HS-5 (cell line): Measurements from ENCODE around the gene UBAP1.
"Not testable (repeated sequence)": the region's sequence is repeated elsewhere in the genome, so short reads cannot be mapped to it uniquely, and the experiment has no call there.

Experiments
- DNase-seq: peaks from one replicate; pipeline ENCODE4 v3.0.0-alpha.2; 2012; ENCODE audit warnings: low read depth

UBAP1 gene

DNA sequence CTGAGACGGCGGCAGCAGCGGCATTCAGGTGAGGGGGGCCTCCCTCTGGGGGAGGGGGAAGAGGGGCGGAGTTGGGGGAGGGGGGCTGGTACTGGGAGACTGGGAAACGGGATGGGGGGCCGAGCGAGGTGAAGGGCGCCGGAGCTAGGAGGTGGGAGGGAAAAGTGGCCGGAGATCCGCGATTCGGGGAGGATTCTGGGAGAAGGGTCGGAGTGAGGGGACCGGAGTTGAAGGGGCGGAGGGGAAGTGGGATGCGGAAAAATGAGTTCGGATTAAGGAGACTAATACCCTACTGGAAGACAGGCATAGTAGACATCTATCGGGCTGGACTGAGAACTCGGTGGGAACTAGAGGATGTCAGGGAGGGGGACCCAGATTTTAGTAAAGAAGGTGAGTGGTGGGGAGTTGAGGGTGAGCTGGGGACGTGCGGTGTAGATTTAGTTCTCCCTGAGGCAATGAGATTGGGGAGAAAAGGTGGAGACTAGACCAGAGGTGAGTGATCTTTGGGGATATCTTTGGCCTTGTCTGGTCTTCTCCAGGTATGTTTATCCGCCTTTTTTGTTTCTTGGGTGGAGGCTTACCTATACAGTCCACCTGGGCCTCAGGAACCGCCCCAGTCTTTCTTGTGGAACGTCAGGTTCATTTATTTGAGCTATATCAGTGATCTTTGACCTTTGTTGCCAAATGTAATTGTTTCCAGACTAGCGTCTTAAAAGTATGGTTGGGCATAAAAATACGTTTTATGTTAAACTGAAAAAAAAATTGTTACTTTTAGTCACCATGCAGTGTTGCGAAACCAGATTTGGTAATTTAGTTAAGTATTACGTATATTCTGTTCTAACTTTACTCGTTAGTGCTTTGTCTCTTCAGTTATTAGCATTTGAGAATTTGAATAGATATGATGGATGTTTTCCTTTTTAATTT is 632 bp downstream of the UBAP1 start:
- DNase-seq: peak; percentile 56

DNA sequence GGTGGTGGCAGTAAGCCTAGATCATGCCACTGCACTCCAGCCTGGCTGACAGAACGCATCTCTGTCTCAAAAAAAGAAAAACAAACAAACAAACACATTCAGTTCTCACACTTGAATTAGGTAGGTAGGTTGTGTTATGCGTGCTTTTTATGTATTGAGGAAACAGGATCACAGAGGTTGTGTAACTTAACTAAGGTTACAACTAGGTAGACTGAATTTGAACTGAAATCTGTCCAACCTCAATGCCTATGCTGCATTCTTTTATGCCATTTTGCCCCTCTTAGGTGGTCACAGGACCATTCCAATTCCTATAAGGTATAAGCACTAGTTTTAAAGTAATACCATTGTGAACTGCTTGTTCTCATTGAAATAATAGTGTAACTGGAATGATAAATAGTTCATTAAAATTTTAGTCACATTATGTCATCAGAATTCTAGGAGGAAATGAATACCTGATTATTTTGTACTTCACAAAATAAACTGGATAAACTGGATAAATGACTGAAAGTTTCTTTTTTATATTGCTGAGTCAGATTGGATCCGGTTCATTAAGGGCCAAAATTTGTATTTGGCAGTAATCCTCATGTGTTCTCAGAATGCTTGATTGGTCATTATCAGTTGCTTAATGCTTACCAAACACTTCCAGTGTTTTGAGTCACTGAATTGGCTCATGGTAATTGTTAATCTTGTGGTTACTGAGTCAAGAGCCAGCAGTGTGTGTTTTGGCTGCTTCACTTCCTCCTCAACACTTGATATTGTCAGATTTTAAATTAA is 7.1 kb downstream of the UBAP1 start:
- peak; percentile 91 for DNase-seq

DNA sequence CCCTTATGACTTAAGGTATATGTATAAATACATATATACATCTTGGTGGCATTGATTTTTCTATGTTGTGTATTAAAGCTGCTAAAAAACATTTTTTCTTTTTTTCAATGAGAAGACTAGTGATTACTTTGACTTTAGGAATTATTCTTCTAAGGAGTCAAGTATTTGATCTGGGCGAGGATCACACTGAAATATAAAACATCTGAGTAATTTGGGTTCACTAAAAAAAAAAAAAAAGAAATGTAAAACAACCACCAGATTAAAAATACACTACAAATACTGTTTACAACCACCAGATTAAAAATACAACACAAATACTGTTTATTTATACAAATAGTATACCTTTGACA is 9.0 kb downstream of the UBAP1 start:
- no peak for DNase-seq

DNA sequence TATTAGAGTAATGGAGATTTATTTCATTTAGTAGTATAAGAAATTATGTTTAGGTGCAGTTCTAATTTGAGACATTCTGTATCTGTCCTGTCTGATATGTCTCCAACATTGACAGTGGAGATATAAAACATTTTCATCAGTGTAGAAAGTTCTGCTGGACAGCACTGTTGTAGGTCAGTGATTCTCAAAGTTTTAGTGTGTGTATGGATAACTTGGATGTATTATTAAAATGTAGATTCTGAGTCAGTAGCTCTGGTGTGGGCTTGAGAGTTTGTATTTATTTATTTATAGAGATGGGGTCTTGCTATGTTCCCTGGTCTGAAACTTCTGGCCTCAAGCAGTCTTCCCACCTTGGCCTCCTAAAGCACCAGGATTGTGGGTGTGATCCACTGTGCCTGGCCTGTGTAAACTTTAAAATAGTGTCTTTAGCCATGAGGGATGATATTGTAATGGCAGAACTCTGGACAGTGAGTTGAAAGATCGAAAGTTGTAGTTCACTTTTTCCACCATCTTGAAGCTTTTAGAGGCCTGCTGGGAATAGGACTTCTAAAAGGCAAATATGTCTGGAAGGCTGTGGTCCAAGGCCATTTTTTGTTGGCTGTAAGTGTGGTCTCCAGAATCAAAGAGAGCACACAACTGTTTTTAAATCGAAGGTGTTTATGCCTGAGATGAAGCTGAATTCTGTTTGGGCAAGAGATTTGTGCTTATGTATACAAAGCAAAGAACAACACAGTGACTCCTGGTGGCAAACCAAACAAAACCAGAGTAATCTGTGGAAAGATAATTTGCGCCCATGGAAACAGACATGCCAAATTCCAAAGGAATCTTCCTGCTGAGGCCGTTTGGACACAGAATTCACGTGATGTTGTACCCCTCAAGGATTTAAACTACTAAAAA is 12.4 kb downstream of the UBAP1 start:
- DNase-seq: no peak

DNA sequence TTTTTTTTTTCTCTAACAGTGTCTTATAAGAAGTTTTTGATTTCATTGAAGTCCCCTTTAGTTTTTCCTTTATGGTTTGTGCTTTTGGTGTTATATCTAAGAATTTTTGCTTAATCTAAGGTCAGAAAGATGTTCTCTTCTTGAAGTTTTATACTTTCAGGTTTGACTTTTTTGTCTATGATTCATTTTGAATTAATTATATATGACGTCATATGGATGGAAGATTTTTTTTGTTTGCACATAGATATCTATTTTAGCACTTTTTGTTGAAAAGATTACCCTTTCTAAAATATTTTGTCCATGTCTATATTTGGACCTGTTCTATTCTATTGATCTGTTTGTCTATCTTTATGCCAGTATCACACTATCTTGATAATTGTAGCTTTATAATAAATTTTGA is 16.3 kb downstream of the UBAP1 start:
- no peak for DNase-seq

DNA sequence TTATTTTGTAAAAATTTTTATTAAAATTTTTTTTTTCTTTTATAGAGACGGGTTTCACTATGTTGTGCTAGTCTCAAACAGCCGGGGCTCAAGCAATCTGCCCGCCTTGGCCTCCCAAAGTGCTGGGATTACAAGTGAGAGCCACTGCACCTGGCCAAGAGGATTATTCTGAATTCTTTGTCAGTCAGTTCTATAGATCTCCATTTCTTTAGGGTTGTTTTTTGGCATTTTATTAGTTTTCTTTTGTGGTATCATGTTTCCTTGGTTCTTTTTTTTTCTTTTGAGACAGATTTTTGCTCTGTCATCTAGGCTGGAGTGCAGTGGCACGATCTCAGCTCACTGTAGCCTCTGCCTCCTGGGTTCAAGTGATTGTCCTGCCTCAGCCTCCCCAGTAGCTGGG is 18.4 kb downstream of the UBAP1 start:
- DNase-seq: not testable (repeated sequence)

DNA sequence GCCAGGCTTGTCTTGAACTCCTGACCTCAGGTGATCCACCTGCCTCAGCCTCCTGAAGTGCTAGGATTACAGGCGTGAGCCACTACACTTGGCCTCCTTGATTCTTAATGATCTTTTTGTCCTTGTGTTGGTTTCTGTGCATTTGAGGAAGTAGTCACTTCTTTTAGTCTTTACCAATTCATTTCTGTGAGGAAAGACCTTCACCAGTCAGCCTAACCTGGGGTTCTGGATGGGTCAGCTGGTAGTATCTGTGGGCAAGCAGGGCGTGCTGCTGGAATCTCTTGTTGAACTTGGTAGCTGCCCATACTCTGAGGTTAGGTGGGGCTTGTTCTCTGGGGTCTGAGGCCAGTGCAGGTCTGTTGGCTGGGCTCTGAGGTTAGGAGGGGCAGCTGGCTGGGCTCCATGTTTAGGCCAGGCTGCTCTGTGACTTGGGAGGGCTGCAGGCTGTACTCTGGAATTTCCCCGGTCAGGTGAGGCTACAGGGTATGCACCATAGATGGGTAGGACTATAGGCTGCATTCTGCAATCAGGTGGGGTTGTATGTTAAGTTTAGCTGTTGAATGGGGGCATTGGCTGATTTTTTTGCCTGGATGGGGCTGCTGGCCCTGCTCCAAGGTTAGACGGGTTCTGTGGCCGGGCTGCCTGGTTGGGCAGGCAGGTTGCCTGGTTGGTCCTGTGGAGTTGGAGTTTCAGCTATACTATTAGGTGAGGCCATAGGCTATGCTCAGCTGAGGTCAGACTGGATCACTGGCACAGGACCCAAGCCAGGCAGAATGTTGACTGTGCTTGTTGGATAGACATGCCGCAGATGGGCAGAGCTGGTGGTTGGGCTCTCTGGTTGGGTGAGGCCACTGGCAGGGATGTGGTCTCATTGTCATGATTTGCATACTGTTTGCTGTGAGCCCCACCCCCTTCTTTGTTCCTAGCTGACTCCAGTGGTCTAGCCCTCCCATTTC is 19.2 kb downstream of the UBAP1 start:
- no peak for DNase-seq

DNA sequence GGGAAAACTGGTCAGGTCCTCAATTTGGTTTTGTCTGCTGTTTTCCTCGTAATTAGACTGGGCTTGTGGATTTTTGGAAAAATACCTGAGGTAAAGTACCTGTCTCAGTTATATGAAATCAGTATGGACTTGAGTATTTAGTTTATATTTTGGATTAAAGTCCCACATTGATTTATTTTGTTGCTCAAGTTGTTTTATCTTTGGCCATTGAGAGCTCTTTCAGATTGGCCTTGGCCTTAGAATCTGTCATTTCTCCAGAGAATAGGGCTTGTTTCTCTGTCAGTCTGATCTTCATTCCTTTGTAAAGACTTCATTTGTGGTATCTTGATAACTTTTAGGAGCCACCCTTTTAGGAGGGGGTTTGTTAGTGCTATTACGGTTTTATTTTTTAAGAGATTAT is 21.2 kb downstream of the UBAP1 start:
- no peak for DNase-seq

DNA sequence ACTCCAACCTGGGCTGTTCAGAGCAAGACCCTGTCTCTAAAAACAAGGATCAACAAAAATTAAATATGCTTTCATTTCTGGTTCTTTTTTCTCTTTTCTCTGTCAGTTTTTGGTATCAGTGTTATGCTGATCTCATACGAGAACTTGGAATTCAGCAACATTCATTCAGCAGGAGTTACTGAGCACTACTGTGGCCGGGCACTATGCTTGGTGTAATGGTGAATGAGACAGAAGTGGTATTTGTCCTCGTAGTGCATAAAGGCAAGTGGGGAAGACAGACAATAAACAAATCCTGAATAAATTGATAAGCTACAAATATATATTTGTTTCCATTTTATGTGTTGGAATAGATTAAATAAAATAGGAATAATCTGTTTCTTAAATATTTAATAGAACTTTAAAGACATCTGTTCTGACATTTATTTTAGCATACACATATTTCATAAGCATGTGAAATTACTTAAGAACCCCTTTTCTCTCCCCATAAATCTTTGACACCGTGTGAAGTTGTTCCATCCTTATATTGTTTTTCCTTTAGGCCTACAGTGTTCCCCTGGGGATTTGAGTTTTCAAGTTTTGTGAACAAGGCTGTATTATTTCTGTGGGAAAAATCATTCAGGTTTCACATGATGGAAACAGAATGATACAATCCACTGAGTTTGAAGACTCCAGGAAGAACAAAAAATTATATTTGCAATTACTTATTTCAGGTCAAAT is 24.6 kb downstream of the UBAP1 start:
- DNase-seq: no peak

DNA sequence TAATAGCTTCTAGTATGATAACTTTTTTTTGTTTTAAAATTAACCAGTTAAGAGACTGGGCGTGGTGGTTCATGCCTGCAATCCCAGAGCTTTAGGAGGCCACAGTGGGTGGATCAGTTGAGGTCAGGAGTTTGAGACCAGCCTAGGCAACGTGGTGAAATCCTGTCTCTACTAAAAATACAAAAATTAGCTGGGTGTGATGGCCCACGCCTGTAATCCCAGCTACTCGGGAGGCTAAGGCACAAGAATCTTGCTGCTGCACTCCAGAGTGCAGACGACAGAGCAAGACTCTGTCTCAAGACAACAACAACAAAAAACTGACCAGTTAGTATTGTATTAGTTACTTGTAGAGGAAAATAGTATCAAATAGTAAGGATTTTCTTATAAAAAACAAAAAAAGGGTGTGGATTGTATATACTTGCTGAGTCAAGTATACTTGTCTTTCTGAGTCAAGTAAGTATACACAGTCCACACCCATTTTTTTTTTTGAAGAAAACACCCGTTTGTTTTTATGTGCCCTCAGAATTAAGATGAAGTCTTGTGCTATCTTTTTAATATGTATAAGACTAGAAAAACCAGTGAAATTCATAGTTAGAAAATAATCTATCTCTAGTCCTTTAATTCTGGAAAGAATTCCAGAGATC is 25.3 kb downstream of the UBAP1 start:
- DNase-seq: no peak

DNA sequence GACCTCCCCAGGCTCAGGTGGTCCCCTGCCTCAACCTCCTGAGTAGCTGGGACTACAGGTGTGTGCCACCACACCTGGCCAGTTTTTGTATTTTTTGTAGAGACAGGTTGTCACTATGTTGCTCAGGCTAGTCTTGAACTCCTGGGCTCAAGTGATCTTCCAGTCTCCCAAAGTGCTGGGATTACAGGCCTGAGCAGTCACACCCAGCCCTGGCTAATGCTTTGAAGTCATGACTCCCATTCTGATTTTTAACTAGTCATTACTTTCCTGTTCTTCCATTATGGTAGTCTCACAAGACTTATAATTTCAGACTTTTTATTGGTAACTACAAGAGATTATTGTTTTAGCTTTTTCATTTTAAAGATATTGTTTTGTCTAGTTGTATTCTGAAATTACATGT is 26.3 kb downstream of the UBAP1 start:
- no peak for DNase-seq

DNA sequence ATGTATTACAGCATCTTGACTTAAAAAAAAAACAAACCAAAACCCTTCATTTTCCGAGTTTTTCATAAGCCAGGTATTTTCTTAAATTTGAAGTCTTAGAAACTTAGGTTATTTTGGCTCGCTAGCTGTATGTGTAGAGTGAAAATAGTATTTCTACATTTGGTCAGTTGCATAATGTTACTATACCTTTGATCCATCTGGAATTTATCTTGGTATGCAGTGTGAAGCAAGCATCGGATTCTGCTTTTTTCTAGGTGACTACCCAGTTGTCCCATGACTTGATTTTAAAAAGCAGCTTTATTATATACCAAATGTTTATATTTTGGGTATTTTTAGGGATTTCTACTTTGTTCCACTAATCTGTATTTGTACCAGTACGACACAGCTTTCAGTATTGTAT is 27.7 kb downstream of the UBAP1 start:
- no peak for DNase-seq

DNA sequence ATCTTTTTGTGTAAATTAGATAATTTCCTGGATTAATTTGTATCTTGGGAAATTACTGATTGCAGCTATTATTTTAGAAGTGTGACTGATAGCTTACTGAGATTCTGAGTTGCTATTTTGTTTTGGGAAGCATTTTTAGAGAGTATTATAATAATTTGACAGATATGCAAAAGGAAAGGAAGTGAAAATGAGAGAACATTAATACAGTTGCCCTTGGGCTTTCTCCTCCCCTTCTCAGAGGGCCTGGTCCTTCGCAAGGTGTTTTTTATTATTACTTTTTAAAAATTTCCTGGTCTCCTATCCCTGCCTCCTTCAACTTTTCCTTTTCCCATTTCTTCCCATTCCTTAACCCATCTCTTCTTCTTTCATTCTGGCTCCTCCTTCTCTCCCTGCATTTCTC is 32.6 kb downstream of the UBAP1 start:
- no peak for DNase-seq

DNA sequence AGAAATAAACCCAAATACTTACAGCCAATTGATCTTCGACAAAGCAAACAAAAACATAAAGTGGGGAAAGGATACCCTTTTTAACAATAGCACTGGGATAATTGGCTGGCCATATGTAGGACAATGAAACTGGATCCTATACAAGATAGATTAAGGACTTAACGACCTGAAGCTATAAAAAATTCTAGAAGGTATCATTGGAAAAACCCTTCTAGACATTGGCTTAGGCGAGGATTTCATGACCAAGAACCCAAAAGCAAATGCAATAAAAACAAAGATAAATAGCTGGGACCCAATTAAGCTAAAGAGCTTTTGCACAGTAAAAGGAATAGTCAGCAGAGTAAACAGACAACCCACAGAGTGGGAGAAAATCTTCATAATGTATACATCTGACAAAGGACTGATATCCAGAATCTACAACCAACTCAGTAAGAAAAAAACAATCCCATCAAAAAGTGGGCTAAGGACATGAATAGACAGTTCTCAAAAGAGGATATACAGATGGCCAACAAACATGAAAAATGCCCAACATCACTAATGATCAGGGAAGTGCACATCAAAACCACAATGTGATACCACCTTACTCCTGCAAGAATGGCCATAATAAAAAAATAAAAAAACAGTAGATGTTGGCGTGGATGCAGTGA is 35.6 kb downstream of the UBAP1 start:
- not testable (repeated sequence) for DNase-seq

DNA sequence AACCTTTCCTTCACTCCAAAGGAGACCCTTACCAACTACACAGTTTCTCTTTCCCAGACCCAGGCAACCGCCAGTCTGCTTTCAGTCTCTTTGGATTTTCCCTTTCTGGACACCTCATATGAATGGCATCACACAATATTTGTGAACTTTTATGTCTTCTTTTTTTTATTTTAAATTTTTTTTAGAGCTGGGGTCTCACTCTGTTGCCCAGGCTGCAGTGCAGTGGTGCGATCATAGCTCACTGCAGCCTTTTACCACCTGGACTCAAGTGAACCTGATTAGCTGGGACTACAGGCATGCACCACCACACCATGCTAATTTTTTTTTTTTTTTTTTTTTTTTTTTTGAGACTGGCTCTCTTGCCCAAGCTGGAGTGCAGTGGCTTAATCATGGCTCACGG is 37.5 kb downstream of the UBAP1 start:
- no peak for DNase-seq

DNA sequence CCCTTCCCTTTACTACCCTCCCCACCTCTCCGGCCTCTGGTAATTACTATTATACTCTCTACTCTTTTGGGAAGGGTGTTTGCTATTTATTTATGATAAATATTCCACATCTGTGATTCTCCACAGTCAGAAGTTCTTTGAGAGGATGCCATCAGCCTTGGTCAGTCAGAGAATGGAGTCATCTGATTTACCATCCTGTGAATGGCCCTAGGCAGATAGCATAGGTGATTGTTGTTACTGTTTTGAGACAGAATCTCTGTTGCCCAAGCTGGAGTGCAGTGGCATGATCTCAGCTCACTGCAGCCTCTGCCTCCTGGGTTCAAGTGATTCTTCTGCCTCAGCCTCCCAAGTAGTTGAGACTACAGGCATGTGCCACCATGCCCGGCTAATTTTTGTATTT is 38.2 kb downstream of the UBAP1 start:
- not testable (repeated sequence) for DNase-seq

DNA sequence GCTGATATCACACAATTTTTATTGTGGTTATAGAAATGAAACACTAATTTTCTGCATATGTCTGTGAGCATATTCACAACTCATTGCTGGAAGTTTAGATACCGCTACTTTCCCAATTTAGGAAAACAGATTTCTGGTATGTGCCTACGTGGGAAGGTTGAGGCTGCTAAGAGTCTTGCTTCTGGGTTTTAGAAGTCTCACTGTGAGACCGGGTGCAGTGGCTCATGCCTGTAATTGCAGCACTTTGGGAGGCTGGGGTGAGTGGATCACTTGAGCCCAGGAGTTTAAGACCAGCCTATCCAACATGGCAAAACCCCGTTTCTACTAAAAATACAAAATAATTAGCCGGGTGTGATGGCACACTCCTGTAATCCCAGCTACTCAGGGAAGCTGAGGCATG is 39.6 kb downstream of the UBAP1 start:
- no peak for DNase-seq

DNA sequence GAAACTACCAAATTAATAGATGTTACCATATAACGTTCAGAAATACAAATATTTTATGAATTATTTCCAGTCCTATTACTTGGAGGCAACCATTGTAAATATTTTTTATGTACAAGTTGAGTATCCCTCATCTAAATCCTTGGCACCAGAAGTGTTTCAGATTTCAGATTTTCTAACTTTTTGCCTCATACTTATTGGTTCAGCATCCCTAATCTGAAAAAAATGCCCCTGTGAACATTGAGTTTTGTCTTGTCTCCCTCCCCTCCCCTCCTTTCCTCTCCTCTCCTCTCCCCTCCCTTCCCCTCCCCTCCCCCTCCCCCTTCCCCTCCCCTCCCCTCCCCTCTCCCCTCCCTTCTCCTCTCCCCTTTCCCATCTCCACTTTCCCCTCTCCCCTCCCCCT is 40.6 kb downstream of the UBAP1 start:
- no peak for DNase-seq

DNA sequence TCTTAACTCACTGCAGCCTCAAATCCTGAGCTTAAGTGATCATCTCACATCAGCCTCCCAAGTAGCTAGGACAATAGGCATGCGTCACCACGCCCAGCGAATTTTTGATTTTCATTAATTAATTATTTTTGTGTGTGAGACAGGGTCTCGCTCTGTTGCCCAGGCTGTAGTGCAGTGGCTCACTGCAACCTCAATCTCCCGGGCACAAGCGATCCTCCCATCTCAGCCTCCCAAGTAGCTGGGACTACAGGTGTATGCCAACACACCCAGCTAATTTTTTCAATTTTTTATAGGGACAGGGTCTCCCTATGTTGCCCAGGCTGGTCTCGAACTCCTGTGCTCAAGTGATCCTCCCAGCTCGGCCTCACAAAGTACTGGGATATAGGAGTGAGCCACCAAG is 41.4 kb downstream of the UBAP1 start:
- DNase-seq: no peak

DNA sequence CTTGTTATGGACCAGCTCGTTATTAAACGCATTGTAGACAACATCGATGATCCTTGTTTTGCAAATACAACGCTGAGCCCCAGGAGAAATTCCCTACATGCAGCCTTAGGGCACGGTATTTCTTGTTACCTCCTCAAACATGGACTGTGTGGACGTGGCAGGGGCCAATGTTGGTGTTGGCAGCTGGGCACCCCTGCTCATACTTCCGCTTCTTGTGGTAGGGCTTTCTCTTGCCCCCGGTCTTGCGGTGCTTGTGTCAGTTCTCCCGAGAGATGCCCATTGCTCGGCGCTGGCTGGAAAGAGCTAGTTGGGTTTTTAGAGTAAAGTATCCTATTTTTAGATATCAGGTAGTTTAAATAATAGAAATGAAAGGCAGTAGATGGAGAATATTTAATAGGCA is 45.5 kb downstream of the UBAP1 start:
- no peak for DNase-seq
